RWPE1 (cell line): ENCODE measurements around the gene MBNL1.
A peak's percentile ranks its signal among the peaks of the same experiment; 100 is the strongest.

Source experiments
- CTCF ChIA-PET: fragments of 350-600 bp; sonication (Branson Sonifier 250); formaldehyde crosslinking; extraction: SDS; loops from one replicate; lab custom pipeline; 2021; lab: Yijun Ruan, JAX
- POLR2A ChIA-PET: fragments of 400-600 bp; formaldehyde crosslinking; extraction: SDS; loops from one replicate; lab custom pipeline; 2020; ENCODE audit warnings: antibody characterized with exemption; ENCODE audit not compliant: low non-redundant PET; lab: Yijun Ruan, JAX
- DNase-seq: peaks from one replicate; pipeline ENCODE4 v3.0.0; 2012; ENCODE audit warnings: low spot score
- H3K27ac ChIP-seq: fragments of 450-650 bp; 2 replicates; pipeline ENCODE4 v1.5.1; 2017
- CTCF ChIP-seq: fragments of 450-650 bp; conservative IDR thresholded peaks from 2 replicates; pipeline ENCODE4 v1.5.1; 2017; ENCODE audit warnings: low read depth, mild to moderate bottlenecking

Gene MBNL1

DNA sequence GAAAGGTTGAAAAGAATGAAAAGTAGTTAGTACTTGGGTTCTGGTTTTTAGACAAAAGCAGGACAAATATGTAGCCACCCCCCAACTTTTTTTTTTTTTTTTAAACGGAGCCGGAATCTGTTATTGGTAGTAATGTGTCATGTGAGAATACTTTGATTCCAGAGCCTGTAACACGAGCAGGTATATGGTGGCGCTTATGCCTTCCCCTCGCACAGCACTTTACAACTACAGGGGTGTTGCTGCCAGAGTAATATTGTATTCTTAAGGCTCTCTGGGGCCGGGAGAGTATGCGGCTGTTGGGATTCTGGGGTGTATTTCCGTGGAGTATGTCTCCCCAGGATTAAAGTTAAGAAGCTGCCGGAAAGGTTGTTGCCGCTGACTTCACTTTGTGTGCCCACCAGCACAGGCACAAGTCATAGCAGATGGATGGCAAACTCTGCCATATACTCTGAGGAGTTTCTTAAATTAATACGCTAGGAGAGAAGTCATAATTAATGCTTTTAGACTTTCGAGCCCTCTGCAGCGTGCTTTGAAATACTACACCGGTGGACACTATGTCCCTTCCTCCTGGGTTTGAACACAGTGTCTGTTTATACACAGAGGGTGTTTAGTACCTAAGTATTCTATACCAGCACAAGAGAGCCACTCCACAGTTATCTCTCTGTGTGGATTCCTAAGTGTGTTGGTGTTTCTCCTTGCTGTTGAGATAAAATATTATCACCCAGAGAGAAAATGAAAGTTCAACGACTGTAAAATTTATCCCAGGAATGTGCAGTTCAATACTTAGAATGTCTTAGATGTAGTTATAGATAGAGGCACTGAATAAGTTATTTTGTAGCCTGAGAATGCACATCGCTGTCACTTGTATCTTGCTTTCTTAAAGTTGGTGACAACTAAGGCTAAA lies 1.4 kb downstream of the MBNL1 start:
- peak overlapping the region; percentile 99 for H3K27ac ChIP-seq
- peak; percentile 40 for DNase-seq
- ChIA-PET CTCF (interaction anchor here (0.7 kb wide), 1 partner anchor 38 kb away, joined by 5 read pairs; no protein-coding TSS in a partner anchor), POLR2A (no interaction called here)
- TF ChIP-seq CTCF, result no peak

GRCh38 chr3:152270937-152271336 lies 2.2 kb downstream of the MBNL1 start:
- POLR2A ChIA-PET, result no interaction called here
- no peak for DNase-seq
- CTCF ChIA-PET, result no interaction called here
- H3K27ac ChIP-seq, result no peak overlapping the region
- no peak for TF ChIP-seq CTCF

DNA sequence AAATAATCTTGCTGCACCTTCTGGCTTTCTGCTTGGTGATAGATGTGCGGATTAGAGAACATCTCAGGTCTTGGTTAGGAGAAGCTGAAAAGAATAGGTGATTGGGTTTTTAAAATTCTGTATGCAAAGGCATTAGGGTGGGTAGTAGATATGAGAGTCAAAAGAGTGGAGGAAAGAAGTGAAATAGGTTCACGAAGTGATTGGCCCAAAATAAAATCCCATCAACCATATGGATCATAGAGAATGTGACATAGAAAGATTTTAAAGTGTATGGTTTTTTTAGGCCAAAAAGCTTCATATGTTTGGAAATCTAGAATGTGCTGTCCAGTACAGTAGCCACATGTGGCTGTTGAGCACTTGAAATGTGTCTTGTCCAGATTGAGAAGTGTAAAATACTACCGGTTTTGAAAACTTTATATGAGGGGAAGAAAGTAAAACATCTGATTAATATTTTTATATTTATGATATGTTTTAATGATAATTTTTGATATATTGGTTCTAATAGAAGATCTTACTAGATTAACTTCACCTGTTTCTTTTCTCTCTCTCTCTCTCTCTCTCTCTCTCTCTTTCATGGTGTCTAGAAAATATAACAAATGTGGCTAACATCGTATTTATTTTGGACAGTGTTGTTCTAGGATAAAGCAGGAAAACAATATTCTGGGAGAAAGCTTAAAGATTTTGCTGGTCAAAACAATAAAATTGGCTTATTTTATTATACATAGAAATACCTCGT lies 2.9 kb downstream of the MBNL1 start:
- CTCF ChIA-PET, result no interaction called here
- H3K27ac ChIP-seq, result no peak overlapping the region
- no peak for DNase-seq
- TF ChIP-seq CTCF, result no peak
- POLR2A ChIA-PET, result no interaction called here

GRCh38 chr3:152272771-152273242 lies 4.1 kb downstream of the MBNL1 start:
- DNase-seq, result no peak
- CTCF ChIA-PET, result interaction anchor here (0.6 to 0.7 kb wide), 2 partner anchors 11 to 59 kb away, joined by 3 to 5 read pairs; no protein-coding TSS in a partner anchor
- H3K27ac ChIP-seq, result no peak overlapping the region
- POLR2A ChIA-PET, result no interaction called here
- TF ChIP-seq CTCF, result no peak

- TF ChIP-seq CTCF, result no peak
- CTCF ChIA-PET, result interaction anchor here (0.6 kb wide), 2 partner anchors 144 to 882 kb away, joined by 3 read pairs; no protein-coding TSS in a partner anchor
- DNase-seq, result no peak
- no peak overlapping the region for H3K27ac ChIP-seq
- POLR2A ChIA-PET, result no interaction called here
Observed at GRCh38 chr3:152276681-152277080, 8.0 kb downstream of the MBNL1 start.

- H3K27ac ChIP-seq, result no peak overlapping the region
- DNase-seq, result no peak
- TF ChIP-seq CTCF, result no peak
- POLR2A ChIA-PET, result no interaction called here
- CTCF ChIA-PET, result interaction anchor here (0.7 kb wide), 1 partner anchor 8 kb away, joined by 3 read pairs; the partner anchor contains the start of gene MBNL1
Observed at GRCh38 chr3:152277198-152277597, 8.5 kb downstream of the MBNL1 start.
